Esophagus muscularis mucosa (tissue), 3 donors: Measurements from ENCODE around the gene PADI6.

Experiments used
- CTCF ChIP-seq, 3 experiments: fragments of 200-600 bp in 2 of 3; fragments of 450-650 bp in 1 of 3; sonication (generic) in 2 of 3; IDR thresholded peaks; one replicate each; pipeline ENCODE4 v1.5.1; 2017 to 2019; ENCODE audit warnings: antibody characterized with exemption in 3 of 3, mild to moderate bottlenecking in 2 of 3, moderate library complexity in 1 of 3
- EP300 ChIP-seq: sonication (generic); formaldehyde crosslinking; IDR thresholded peaks from one replicate; pipeline ENCODE4 v1.6.1; 2017; ENCODE audit warnings: antibody characterized with exemption

- peak; percentile 42 to 77 (median 53) for TF ChIP-seq CTCF (IDR thresholded peaks at IDR 0.05)
- no peak for TF ChIP-seq EP300
Measured at GRCh38 chr1:17405898-17406759, 34.1 kb downstream of the PADI6 start.
